ENCODE data around the gene FAM13B.

The FAM13B gene

DNA sequence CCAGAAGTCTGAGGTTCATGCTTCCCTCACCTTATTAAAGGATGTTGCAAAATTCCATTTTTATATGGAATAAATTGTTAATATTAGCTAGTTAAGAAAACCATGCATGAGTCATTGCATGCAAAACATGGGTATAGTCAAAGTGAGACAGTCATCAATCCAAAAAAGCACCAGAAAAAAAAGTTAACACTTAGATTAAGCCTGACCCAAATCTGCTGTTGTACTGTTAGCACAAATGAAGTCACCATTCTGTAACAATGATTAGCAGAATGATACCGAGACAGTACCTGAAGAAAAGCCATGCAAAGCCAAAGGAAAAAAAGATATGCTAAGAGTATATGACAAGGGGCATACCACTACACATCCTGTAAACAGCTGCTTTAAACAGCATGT lies 94.1 kb downstream of the FAM13B start:
- no peak for DNase-seq (ENCODE audit: low spot score)
- no peak overlapping the region for H3K4me3 ChIP-seq
- H3K27ac ChIP-seq = no peak overlapping the region
- TF ChIP-seq, protein P1, sequence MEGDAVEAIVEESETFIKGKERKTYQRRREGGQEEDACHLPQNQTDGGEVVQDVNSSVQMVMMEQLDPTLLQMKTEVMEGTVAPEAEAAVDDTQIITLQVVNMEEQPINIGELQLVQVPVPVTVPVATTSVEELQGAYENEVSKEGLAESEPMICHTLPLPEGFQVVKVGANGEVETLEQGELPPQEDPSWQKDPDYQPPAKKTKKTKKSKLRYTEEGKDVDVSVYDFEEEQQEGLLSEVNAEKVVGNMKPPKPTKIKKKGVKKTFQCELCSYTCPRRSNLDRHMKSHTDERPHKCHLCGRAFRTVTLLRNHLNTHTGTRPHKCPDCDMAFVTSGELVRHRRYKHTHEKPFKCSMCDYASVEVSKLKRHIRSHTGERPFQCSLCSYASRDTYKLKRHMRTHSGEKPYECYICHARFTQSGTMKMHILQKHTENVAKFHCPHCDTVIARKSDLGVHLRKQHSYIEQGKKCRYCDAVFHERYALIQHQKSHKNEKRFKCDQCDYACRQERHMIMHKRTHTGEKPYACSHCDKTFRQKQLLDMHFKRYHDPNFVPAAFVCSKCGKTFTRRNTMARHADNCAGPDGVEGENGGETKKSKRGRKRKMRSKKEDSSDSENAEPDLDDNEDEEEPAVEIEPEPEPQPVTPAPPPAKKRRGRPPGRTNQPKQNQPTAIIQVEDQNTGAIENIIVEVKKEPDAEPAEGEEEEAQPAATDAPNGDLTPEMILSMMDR (IDR thresholded peaks at IDR 0.05) = no peak

DNA sequence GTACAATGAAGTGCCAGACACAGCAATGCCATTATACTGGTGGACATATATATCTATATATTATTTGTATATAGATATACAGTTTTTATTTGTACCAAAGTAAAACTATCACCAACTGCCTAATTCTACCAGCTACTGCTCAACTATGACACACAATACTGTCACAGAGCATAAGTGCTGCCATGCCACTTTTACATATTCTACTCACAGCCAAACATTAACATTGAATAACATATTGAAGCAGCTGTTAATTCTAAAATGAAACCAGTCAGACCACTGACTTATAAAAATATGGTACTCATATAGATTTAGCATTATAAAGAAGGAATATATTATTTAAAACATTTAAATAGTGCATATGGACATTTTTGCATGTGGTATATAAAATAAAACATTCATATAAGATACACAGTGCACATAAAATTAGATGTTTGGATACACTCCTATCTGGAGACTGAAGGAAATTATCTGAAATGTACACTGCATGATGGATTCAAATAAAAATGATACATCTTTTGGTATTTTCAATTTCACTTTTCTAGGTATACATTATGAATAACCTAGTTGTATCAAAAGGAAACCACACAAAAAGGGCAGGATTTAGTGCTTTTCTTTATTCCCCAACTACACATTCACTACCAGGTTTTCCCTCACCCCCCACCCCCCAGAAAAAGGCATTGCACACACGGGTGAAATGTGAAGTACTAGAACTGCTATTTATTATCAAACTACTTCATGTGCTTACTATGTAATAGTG lies 94.7 kb downstream of the FAM13B start:
- H3K27ac ChIP-seq = no peak overlapping the region
- H3K4me3 ChIP-seq = no peak overlapping the region
- TF ChIP-seq, protein P1 (IDR thresholded peaks at IDR 0.05) = no peak
- DNase-seq (ENCODE audit: low spot score) = no peak

DNA sequence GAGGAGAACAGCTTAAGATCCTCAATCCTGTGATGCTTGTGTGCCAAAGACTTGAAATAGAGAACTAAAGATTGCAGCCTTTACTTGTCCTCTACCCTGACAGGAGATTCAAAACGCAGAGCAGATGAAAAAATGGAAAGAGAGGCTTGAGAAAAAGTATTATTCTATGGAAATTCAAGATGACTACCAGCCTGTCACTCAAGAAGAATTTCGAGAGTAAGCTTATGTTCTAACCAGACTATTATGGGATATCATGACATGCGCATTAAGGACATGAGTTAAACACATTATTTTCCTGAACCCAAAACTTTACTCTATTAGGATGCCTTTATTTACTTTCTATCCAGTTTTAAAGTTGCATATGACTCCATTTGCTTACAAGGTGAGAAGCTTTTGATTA lies 97.2 kb downstream of the FAM13B start:
- Histone ChIP-seq H3K4me3 (no peak overlapping the region), H3K27ac (no peak overlapping the region)
- TF ChIP-seq, protein P1 (IDR thresholded peaks at IDR 0.05) = no peak
- no peak for DNase-seq (ENCODE audit: low spot score)

DNA sequence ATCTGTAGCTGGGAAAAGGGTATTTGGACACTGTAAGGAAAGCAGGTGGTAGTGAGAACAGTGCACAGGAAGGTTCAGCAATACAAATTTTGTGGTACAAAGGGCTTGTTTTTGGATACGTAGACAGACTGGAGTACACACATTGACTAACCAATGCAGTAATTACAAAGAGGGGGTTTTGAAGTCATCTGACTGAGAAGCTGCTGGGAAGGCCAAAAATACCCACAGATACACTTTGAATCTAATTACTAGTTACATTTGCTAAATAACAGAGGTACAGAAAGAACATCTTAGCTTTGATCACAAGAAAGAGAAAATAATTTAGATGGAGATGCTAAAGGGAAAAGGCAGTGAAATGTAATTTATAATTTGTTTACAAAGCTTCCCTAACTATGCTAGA lies 97.7 kb downstream of the FAM13B start:
- H3K27ac ChIP-seq = no peak overlapping the region
- TF ChIP-seq, protein P1 (IDR thresholded peaks at IDR 0.05) = no peak
- no peak overlapping the region for H3K4me3 ChIP-seq
- DNase-seq (ENCODE audit: low spot score) = no peak

DNA sequence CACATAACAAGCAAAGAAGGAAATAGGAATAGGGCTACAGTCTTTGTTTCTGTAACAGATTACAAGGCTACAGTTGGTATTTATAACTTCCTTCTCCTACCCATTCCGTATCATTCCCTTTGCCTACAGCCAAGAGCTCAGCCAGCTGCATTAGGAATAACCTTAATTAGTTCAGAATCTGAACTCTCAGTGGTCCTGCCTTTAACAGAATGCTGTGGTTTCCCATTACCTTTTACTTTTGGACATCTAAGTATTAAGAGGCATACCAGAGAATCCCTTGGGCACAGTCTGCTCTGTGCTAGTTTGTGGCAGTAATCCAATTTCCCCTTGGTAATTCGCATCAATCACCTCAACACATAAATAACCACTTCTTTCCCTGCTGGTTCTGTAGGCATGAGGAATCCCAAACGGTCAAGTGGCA lies 99.4 kb downstream of the FAM13B start:
- no peak overlapping the region for H3K4me3 ChIP-seq
- no peak for DNase-seq (ENCODE audit: low spot score)
- peak overlapping the region; percentile 16 to 35 for H3K27ac ChIP-seq
- TF ChIP-seq, protein P1 (IDR thresholded peaks at IDR 0.05) = no peak

DNA sequence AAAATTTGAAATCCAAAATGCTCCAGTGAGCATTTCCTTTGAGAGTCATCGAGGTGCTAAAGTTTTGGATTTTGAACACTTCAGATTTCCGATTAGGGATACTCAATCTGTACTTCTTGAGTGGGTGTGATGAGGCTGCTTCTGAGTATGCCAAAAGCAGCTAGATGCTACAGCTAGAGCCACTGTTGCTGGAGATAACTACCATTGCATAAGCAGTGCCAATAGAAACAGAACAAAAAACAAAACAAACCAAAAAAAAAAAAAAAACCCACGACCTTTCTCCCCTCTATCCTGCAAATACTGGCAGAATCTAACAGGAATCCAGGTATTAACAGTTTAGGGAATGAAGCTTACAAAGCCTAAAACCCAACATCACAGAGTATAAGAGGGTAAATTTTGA lies 100.1 kb downstream of the FAM13B start:
- peak overlapping the region in 1 of 2 donors; percentile 35 for H3K27ac ChIP-seq
- TF ChIP-seq, protein P1 (IDR thresholded peaks at IDR 0.05) = no peak
- DNase-seq (ENCODE audit: low spot score) = no peak
- H3K4me3 ChIP-seq = no peak overlapping the region

DNA sequence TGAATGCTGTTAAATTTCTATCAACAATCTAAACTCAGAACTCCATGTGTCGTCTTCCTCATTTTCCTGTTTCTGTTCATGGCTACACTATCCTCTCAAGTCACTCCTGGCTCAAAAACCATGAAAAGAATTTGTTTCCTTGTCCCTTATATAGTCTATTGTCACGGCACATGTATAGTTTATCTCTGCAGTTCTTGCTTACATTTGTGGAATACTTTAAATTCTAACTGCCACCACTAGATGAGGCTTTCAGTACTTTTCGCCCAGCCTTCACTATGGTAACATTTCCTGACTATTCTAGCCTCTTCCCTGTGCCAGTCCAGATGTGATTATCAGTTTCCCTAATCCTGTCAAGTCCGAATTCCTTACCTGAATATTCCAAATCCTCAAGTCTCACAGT lies 109.0 kb downstream of the FAM13B start:
- DNase-seq (ENCODE audit: low spot score) = no peak
- H3K4me3 ChIP-seq = no peak overlapping the region
- TF ChIP-seq, protein P1 (IDR thresholded peaks at IDR 0.05) = no peak
- H3K27ac ChIP-seq = no peak overlapping the region

Measured in coronary artery (tissue), 2 donors.